Stimulated activated naive CD8-positive, alpha-beta T cell treated with anti-CD3 and anti-CD28 coated beads, Interleukin-15, Interleukin-2, amounts not matched to agents 100 U/mL and 50 U/mL, for 24 hours (primary cell): ENCODE data around the gene EMC10.
"Not testable (repeated sequence)": the region's sequence is repeated elsewhere in the genome, so short reads cannot be mapped to it uniquely, and the experiment has no call there.

ENCODE experiments used
- ATAC-seq: fragments of 150-1000 bp; cut with Tn5 transposase; one replicate; pipeline ENCODE4 v1.10.0; 2021
- DNase-seq: peaks from one replicate; pipeline ENCODE4 v3.0.0; 2021

The EMC10 gene

GRCh38 chr19:50476224-50476906 lies at the start of gene EMC10, which contains the start of gene GARIN5A:
Gene EMC10 (plus strand): TSS chr19:50476507. CDS start chr19:50476545, 38 bp downstream.
Gene GARIN5A (minus strand): TSS chr19:50476848. CDS start chr19:50476388, 460 bp downstream.
- peak; percentile 96 for DNase-seq
- peak; percentile 96 for ATAC-seq

DNA sequence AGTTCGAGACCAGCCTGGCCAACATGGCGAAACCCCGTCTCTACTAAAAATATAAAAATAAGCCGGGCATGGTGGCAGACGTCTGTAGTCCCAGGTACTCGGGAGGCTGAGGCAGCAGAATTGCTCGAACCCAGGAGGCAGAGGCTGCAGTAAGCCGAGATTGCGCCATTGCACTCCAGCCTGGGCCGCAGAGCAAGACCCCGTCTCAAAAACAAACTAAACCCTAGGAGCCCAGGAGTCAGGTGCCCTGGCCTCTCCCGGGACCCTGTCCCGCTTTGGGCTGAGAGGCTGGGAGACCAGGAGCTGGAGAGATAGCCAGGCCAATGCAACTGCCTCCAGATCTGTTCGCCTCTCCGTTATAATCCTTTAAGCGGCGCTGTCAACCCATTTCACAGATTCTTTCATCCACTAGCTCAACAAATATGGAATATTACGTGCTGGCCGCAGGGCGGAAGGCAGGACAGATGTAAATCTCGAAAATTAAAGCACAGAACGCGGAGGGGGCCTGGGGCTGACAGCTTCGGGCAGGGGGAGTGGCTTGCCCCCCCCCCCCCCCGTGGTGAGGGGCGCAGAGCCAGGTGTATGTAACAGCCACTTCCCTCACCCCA lies 48.9 kb upstream of the EMC10 start:
- ATAC-seq, result no peak
- no peak for DNase-seq

- DNase-seq (peak; percentile 44), ATAC-seq (no peak)
Observed at GRCh38 chr19:50427997-50428425, 48.3 kb upstream of the EMC10 start.

GRCh38 chr19:50428772-50429463 lies 47.4 kb upstream of the EMC10 start:
- no peak for ATAC-seq
- no peak for DNase-seq

DNA sequence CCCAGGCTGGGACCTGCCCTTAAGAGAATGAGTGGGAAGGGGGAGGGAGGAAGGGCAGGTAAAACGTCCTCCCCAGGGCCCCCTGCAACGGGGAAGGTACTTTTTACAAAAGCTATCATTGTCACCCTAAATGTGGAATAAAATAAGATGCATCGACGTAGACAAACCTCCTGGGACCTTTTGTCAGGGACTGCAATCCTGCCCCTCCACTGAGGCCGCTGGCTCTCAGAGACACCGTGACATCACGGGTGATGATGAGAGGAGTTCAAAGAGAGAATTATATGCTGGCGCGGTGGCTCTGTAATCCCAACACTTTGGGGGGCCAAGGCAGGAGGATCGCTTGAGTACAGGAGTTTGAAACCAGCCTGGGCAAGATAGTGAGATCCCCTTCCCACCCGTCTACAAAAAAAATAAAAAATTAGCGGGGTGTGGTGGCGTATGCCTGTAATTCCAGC lies 45.4 kb upstream of the EMC10 start:
- no peak for DNase-seq

GRCh38 chr19:50431343-50432220 lies 44.7 kb upstream of the EMC10 start:
- ATAC-seq (peak; percentile 85), DNase-seq (peak; percentile 89)

More for the DNA sequence above, 45.4 kb upstream of the EMC10 start:
- ATAC-seq, result no peak

GRCh38 chr19:50432221-50433028 lies 43.9 kb upstream of the EMC10 start, which contains the start of gene MYBPC2:
Gene MYBPC2 (plus strand): TSS chr19:50432892. CDS start chr19:50432954, 62 bp downstream.
- ATAC-seq, result no peak
- DNase-seq, result no peak

DNA sequence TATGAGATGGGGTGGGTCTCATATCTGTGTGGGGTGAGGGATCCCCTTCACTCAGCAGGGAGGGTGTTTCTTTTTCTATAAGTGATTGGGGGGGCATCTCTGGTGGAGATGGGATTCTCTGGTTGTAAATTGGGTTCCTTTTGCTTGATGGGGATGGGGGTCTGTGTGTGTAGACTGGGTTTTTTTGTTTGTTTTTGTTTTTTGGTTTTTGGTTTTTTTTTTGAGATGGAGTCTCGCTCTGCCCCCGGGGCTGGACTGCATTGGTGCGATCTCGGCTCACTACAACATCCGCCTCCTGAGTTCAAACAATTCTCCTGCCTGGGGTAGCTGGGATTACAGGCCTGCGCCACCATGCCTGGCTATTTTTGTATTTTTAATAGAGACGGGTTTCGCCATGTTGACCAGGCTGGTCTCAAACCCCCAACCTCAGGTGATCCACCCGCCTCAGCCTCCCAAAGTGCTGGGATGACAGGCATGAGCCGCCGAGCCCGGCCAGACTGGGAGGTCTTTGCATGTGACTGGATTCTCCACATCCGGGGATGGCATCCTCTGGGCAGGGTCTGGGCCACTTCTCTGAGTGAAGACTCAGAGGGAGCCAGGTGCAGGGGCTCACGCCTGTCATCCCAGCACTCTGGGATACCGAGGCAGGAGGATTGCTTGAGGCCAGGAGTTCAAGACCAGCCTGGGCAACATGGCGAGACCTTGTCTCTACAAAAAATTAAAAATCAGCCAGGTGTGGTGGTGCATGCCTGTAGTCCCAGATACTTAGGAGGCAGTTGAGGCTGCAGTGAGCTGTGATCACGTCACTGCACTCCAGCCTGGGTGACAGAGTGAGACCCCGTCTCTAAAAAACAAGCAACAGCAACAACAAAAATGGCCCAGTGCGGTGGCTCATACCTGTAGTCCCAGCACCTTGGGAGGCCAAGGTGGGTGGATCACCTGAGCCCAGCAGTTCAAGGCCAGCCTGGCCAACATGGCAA lies 42.8 kb upstream of the EMC10 start:
- no peak for DNase-seq
- ATAC-seq, result no peak

GRCh38 chr19:50434525-50434924 lies 41.8 kb upstream of the EMC10 start:
- DNase-seq, result no peak
- ATAC-seq, result no peak

DNA sequence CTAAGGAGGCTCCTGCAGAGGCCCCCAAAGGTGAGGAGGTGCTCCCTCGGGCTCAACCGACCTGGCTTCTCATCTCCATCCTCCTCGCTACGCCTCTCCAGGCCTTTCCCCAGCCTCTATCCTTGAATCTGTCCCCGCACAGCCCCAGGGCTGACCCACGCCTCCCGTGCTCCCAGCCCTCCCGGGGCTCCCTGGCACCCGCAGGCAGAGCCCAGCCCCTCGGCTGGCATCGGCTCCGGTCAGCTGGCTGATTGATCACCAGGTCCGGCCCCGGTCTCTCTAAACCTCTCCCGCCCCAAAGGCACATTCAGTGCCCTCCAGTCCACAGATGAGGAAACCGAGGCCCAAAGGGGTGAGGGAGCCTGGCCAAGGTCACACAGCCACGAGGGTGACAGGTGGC lies 41.1 kb upstream of the EMC10 start:
- DNase-seq, result no peak

GRCh38 chr19:50435627-50436026 lies 40.7 kb upstream of the EMC10 start:
- DNase-seq, result no peak
- no peak for ATAC-seq

More for the DNA sequence above, 41.1 kb upstream of the EMC10 start:
- ATAC-seq, result no peak

DNA sequence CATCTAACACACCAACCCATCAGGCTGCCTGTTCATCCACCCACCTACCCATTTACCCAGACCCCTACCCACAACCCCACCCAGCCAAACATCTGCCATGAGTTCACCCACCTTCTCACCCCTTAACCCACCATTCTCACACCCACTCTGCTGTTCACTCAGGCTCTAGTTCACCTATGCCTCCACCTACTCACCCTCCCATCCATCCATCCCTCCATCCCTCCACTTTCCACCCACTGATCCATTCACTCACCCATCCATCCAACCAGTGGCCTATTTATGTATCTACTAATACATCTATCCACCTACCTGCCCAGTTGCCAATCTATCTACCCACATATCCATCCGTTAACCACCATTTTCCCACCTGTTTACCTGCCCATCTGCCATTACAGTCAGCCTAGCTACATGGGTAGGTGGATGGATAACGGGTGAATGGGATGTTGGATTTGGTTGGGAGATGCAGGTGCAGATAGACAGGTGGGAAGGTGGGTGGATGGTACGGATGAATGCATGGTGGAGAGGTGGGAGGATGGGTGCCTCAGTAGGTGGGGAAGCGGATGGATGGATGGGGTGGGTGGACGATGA lies 38.4 kb upstream of the EMC10 start:
- ATAC-seq (no peak), DNase-seq (no peak)

DNA sequence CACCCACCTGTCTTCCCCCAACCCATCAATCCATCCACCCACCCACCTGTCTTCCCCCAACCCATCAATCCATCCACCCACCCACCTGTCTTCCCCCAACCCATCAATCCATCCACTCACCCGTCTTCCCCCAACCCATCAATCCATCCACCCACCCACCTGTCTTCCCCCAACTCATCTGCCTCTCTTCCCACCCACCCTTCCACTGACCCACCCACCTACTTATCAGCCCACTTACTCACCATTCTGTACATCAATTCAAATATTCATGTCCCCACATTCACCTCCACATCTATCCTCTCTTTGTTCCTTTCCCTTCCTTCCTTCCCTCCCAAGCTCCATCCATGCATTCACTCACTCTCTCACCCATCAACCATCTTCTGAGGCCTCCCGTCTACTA lies 37.2 kb upstream of the EMC10 start:
- DNase-seq, ATAC-seq: not testable (repeated sequence)

- ATAC-seq (no peak), DNase-seq (no peak)
Observed at GRCh38 chr19:50444059-50444458, 32.2 kb upstream of the EMC10 start.

DNA sequence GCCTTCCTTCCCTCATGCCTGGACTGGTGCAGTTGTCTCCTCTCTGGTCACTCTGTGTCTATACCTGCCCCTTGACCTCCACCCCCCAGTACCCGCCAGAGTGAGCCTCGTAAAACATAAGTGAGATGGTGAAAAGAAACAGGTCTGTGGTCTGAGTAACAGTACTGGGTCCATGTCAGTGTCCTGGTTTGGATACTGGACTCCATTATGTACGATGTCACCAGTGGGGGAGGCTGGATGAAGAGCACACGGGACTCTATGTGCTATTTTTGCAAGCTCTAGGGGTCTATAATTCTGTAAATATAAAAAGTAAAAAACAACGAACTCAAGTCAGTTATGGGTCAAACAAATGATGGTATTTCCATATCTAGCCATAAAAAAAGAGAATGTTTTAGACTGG lies 29.3 kb upstream of the EMC10 start:
- ATAC-seq (no peak), DNase-seq (no peak)

DNA sequence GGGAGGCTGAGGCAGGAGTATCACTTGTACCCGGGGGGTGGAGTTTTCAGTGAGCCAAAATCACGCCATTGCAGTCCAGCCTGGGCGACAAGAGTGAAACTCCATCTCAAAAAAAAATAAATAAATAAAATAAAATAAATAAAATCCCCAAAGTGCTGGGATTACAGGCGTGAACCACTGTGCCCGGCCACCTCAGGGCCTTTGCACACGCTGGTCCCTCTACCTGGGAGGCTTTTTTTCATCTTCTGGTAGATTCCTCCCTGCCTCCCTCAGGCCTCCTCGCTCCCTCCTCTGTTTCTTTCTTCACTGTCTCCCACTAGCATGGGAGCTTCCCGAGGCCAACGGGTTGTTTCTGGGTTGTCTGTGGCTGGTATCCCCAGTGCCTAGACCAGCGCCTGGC lies 28.6 kb upstream of the EMC10 start:
- no peak for ATAC-seq

DNA sequence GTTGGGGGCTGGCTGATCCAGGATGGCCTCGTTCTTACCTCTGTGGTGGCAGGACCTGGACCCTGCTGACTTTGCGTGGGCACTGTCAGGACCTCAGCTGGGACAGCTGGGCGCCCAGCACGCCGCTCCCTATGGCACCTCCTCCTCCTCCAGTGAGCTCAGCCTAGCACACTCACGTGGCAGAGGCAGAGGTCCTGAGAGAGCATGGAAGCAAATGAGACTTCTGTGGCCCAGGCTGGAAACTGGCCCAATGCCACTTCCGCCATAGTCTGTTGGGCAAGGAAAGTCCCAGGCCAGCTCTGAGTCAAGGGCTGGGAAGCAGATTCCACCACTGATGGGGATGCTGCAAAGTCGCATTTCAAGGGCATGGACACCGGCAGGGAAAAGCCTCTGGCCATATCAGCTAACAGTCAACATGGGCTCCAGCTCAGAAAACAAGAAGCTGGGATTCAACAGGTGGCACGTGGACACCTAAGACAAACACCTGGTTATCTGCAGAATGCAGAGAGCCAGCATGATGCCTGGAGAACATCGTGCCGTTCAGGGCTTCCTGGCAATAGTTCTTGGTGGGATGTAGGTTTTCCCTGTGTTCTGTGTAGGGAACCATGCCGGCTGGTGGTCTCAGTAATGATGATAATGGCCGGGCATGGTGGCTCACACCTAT lies 26.9 kb upstream of the EMC10 start:
- DNase-seq (no peak), ATAC-seq (no peak)

More for the DNA sequence above, 28.6 kb upstream of the EMC10 start:
- DNase-seq, result no peak

GRCh38 chr19:50450369-50451222 lies 25.7 kb upstream of the EMC10 start:
- no peak for DNase-seq
- ATAC-seq, result no peak
